ENCODE results near the gene NKG7.
A peak's percentile ranks its signal among the peaks of the same experiment; 100 is the strongest.

The NKG7 gene

DNA sequence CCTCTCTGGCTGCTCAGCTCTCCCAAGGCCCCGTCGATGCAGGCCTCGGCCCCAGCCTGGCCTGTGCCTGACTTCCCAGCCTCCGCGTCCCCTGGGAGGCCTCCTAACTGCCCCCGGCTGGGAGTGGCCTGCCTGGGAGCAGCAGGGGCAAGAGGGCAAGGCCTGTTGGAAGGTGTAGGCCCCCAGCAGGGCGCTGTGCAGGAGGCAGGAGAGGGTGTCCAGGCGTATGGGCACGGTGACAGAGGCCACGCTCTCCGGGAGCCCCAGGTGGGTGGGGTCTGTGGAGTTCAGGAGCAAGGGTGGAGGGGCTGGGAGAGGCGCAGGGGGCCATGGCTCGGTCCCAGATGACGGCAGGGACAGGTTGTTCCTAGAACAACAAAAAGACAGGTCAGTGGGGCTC, 16.7 kb upstream of the NKG7 start:
- DNase-seq = no peak

DNA sequence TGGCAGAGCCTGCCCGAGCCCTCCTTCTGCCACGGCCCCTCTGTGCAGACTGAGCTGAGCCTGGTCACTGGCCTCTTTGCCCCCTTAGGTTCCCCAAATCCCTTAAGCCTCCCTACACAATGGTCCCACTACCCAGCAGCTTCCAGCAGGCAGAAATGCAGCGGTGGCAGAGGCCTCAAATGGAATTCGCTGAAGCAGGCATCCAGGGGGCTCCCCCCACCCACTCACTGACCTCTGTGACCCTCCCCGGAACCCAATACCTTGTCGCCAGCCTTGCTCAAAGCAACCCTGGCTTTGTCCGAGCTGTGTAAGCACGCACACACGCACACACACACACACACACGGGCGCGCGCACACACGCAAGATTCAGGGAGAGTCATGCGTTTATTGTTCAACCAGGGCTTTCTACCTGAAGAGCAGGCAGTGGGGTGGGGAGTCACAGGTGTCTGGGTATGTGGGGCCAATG, 15.5 kb upstream of the NKG7 start, which contains the start of gene LIM2:
Gene LIM2, minus strand, starts transcription at position 51 of the 466 bp plus-strand sequence. CDS start 531 bp downstream, outside the sequence.
- no peak for DNase-seq

DNA sequence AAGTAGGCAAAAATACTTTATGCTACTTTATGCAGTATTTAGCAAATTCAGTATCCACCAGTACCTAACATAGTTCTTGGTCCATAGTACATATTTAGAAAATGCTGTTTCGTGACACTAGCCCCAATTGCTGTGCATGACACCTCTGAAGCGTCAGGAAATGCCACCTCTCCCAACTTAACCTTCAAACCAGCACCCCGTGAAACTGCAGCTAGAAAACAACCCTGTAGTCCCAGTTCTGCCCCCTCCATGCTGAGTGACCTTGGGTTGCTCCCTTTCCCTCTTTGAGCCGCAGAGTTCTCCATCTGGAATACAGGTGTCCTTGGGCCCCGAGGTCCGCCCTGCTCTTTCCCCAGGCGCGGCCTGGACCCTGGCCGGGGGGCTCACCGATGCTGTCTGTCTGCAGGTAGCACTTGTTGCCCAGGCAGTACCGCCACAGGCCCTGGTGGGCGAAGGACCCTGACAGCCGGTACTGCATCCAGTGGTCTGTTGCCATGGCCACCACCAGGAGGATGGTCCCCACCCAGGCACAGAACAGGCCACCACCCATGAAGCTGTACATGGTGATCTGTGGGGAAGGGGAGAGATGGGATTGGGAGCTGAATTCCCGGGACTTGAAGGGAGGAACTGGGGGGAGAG, 14.5 kb upstream of the NKG7 start:
- no peak for DNase-seq

DNA sequence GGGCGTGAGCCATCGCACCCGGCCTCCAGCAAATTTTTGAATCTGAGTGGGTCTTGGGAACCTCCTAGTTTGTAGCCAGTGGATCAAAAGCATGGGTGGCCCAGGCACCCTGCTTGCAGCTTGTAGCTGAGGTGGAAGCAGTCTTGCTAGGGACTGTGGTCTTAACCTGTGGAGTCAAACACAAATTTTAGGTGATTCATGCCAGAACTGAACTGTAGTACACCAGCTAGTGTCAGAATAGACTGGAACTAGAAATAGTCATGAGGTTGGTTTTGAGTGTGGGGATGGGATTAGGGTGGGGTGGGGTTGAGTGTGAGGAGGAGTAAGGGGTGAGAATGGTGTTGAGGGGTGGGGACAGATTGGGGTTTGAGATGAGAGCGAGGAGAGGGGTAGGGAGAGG, 9.6 kb upstream of the NKG7 start:
- no peak for DNase-seq

DNA sequence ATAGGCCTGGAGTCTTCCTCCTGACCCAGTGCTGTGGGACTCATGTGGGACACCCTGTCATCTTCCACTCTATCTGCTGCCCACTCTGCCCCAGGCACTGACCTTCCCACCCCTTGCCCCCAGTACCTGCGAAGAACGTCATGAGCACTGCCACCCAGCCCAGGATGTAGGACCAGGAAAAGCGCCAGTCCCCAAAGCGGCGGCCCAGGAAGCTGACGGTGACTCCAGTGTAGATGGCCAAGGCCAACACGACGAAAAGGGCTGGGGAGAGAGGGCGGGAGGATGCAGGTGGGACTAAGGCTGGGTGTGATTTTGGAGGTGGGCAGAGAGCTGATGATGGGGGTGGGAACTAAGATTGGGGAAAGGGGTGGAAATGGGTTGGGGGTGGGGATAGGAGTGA, 7.9 kb upstream of the NKG7 start:
- no peak for DNase-seq

DNA sequence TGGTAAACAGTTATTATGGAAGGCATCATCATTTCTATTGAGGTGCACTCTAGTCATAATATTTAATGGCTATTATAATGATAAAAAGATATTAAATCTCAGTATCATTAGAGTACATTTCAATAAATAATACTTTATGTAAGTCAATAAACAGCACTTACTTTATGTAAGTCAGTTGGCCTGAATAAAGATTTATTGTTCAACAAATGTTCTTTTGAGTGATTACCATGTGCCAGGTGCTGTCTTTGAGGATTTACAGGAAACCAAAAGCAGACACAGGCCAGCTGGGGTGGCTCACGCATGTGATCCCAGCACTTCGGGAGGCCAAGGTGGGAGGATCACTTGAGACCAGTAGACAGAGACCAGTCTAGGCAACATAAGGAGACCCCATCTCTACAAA, 5.0 kb upstream of the NKG7 start:
- no peak for DNase-seq

DNA sequence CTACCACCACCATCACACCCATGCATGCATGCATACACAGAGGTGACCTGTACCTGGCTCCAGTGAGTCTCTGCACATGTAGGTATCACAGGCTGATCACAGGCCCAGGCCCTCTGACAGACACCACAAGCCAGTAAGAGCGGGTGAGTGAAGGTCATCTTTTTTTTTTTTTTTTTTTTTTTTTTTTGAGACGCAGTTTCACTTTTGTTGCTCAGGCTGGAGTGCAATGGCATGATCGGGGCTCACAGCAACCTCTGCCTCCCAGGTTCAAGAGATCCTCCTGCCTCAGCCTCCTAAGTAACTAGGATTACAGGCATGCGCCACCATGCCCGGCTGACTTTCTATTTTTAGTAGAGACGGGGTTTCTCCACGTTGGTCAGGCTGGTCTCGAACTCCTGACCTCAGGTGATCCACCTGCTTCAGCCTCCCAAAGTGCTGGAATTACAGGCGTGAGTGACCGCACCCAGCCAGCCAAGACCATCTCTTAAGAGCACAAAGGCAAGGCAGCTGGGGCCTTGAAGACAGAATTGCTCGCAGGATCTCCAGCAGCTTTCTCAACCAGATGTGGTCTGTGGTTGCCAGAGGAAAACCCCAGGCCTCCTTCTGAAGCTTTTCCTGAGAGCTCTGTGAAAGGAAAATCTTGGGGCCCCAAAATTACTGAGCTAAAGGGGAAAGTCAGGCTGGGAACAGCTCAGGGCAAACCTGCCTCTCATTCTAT, 3.2 kb upstream of the NKG7 start:
- peak; percentile 68 to 77 for DNase-seq

DNA sequence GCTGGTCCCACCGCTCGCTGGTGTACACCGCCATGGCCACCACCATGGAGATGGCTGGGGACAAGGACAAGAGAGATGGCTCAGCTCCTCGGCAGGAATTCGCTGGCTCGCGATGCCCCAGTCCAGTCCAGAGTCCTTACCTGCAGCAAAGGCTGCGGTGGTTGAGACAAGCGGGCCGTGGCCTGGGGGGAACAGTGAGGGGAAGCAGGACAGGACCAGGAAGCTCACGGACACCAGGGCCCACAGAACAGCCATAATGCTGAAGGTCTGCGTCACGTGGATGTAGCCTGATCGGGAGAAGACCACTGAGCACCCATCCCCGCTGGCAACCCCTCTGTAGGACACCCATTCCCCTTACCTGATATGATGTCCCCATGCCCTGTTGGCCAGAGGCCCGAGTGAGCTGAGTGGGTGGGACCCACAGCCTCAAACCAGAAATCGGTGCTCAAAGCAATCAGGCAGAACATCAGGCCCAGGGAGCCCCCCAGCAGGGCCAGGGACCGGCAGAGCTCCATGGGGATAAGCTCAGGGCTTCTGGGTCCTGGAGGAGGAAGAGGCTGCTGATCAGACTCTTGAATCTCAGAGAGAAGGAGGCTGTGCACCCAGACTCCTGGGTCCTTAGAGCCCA, 319 bp downstream of the NKG7 start:
- no peak for DNase-seq

DNA sequence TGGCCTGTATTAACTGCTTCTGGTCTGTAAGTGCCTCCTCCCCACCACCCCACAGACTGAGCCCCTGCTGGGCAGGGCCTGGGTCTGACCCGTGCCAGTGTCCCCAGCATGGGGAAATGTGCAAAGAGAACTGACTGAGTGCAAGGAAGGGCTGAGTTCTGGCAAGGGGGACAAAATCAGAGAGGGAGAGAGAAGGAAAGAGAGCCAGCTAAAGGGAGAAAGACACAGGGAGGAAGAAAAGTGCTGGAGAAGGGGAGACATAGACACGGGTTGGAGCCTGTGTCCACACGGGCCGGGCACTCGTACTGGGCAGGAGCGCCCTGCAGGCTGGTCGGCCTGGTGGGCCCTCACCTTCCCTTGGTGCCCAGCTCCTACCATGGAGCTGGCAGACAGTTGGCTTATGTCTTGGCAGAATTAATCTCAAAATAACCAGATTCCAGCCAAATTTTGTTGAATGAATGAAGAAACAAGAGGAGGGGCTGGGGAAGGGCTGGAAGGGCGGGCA, 1.2 kb downstream of the NKG7 start:
- no peak for DNase-seq

DNA sequence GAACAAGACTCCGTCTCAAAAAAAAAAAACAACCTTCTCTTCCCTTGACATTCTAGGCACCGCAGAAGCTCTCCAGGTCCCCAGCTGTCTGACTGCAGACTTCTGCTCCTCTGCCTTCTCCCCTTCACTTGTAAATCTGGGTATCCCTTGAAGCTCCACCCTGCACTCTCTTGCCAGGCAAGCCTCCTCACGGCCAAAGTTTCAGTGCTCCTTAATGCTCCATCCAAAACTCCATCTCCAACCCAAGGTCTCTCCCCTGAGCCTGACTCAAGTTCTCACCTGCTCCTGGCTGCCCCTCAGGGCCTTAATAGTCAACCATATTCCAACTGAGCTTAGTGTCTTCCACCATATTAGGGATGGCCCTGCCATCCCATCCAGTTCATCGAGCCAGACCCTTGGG, 2.2 kb downstream of the NKG7 start:
- DNase-seq = no peak

DNA sequence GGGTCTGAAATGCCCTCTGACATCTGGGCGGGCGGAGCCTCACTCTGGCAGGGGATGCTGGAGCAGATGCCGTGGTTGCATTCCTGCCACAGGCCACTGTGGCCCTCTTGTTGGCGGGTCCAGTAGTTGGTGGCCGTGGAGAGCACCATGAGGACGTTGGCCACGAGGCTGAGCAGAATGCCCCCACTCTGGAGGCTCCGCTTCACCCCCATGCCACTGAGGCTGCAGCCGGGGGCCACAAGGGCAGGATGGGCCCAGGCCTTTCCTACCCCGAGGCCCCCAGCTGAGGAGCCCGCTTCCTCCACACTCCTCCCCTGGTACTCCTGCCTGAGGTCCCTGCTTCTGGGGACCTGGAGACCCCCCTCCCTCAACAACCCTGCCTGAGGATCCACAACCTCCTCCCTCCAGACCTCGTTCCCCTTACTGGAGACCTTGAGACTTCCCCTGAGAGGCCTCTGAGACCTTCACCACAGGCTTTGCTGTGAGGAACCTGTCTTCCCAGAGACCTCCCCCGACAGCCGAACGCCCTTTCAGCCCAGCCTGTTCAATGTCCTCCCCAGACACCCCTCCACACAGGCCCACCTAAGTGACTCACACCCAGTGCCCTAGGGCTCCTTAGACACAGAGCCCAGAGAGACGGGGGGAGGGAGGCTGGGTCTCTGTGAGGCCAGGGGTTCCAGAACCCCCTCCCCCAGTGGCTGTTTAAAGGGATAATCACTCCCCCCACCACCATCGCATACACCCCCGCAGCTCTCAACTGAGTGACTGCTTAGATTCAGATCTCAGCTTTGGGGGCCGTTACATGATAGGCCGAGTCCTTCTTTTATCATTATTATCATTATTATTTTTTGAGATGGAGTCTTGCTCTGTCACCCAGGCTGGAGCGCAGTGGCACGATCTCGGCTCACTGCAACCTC, 3.8 kb downstream of the NKG7 start, which contains the start of gene CLDND2:
Gene CLDND2, minus strand, starts transcription at position 638 of the 917 bp plus-strand sequence. Its CDS starts 426 bp downstream, at position 212.
- DNase-seq = peak in 1 of 2 experiments; percentile 23

DNA sequence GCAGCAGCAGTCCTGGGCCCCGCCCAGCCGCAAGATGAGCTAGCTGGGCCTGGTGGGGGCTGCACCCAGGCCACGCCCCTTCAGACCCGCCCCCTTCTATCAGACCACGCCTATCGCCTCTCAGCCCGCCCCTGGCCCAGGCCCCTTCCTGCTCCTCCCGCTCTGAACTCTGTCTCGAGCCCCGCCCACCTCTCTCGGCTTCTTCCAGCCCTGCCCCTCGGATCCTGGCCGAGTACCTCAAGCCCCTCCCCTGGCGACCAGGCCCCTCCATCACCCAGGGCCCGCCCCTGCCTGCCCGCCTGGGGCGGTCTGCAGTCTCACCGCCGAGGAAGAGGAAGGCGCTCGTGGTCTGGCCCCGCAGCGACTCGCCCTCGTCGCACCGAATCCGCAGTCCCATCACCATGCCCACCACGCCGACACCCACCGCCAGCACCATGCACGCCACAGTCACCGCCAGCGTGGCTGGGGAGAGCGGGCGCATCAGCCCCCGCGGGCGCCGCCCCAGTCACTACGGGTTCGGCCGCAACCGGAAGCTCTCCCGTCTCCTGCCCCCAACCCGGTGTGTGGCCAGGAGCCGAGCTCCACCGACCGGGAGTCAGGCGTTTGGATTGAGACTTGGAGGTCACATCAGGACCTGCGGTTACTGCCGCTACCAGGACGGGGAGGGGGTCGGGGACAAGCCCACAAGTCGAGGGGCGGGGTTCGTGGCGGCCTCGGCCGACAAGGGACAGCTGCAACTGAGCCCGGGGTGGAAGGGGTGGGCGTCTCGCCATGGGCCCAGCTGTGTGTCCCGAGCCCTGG, 4.7 kb downstream of the NKG7 start:
- DNase-seq = peak; percentile 100

DNA sequence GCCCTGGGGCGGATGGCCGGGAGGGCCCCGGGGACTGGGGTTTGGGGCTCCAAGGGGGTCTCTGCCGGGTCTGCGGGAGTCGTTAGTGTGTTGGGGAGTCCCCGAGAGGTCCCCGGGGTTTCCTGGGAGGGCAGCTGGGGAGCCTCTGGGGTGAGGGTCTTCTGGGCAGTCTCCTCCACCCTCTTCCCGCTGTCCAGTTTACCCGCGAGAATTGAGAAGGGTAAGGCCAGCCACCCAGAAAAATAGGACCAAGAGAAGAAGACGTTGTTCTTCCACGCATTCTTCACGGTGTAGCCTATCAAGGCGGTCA, 5.2 kb downstream of the NKG7 start:
- DNase-seq = peak; percentile 45 to 58

DNA sequence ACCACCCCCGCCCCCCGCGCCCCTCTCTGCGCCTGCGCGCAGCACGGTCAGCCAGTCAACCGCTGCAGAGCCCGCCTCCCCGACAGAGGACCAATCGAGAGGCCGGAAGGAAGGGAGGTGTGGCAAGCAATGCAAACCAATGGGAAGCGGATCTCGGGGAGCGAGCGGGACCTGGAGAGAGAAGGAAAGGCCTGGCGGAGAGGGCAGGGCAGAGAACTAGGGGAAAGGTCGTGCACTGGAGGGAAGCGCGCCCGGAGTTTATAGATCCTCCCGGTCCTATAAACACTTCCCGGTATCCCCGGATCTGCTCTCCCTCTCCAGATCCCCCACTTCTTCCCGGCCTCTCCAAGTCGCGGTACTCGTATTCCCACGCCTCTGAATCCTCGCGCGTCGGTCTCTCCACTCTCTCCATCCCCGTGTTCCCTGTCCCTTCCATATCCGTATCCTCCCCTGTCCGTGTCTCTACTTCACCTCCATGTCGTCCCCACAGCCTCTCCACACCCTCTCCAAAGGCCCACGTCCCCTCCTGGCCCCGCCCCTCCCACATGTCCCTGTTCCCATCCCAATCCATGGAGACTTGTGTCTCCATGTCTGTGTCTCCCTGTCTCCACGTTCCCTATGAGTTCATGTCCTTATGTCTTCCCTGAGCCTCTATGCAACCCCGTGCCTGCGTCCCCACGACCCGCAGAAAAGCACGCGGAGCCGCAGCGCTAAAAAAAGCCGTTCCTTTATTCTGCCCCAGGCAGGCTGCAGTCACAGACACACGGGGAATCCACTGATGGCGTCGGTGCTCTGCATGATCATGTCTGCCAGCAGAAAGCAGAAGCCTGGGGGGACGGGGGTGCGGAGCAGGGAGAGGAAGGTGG, 5.8 kb downstream of the NKG7 start:
- DNase-seq = peak; percentile 97

DNA sequence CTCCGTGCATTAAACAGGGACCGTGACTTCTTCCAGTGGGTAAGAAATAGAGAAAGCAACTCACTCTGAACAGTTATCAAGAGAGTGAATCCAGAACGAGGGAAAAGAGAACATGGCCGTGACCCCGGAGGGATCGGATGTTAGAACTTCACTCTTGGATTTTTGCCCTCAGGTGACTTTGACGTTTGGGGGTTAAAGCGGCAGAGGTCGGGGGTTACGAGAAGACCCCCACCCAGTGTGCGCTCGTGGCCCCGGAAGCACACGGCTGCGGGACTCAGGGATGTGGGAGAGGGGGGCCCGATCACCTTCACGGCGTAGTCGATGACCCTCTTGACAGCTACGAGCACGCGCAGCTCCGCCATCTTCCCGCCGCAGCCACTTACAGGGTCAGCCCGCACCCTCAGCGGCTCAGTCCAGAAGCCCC, 6.5 kb downstream of the NKG7 start, which contains the start of gene ETFB:
Gene ETFB, minus strand, starts transcription at position 424 of the 424 bp plus-strand sequence. Its CDS starts 62 bp downstream, at position 362.
- DNase-seq = no peak

DNA sequence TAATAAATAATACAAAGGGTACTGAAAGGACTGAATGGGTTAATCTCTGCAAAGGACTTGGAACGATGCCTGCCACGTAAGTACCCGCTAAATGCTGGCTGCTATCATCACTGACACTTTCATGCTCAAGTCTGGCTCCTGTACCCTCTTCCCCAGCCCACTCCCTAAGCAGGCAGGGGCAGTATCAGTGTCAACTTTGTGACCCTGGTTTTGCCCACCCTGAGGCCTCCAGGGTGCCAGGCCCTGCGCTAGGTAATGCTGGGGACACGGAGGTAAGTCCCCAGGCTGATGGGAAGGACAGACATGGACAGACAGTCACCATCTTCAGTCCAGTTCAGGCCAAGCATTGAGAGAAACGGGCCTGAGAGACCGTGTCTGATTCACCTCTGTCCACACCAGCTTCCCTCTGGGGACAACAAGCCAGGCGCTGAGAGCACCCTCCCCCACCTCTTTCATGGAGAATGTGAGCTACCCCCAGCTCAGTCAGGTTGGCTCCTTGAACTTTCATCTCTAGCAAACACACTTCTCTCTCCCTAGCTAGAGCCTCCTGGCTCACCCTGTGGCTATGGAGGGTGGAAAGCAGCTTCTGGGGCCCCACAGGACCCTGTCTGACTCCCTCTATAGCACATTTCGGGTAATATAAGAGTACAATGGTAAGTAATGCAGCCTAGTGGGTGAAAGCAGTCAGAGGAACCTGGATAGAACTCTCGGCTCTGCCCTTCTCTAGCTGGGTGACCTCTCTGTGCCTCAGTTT, 7.1 kb downstream of the NKG7 start:
- DNase-seq = peak in 1 of 2 experiments; percentile 26

DNA sequence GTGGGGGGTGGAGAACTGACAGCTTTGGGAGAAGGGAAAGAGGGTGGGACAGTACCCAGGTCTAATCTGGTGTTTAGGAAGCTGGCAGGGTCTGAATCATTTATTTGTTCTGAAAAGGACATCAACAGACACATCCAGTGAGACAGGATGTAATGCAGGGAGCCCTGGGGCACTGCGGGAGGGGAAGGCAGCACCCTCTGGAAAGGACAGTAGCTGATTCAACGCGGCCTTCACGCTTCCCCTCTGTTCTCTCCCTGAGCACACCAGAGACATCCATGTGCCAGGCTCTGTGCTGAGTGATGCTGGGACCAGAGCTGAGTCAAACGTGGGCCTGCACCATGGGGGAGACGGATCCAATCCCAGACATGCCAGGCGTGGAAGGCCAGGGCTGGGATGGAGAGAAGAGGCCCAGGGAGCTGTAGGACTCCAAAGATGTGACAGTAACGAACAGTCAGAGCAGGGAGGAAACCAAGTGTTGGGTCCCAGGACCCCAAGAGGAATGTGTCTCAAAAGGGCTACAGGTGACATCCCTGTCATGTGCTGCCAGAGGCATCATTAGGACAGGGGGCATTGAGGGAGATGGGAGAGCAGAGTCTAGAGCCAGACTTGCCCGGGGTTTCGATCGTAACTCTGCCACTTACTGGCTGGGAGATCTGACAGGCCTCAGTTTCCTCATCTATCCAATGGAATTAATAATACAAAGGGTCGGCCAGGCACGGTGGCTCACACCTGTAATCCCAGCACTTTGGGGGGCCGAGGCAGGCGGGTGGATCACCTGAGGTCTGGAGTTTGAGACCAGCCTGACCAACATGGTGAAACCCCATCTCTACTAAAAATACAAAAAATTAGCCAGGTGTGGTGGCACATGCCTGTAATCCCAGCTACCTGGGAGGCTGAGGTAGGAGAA, 8.0 kb downstream of the NKG7 start:
- no peak for DNase-seq

DNA sequence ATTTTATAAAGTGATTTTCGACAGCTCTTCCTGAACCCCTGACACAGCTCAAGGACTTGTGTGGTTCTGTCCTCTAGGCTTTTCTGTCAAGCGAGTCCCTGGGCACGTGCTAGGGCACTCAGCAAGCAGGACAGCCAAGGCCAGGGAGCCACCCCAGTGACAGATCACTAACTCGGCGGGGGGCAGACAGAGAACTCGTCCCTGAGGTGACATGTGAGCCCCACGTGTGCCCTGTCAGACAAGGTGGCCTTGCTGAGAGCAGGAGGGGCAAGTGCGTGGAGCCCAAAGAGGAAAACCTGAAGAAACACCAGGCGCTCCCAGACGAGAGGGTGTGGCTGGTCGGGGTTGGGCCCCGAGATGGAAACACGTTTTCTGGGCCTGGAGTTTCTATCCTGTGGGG, 11.2 kb downstream of the NKG7 start:
- DNase-seq = no peak

DNA sequence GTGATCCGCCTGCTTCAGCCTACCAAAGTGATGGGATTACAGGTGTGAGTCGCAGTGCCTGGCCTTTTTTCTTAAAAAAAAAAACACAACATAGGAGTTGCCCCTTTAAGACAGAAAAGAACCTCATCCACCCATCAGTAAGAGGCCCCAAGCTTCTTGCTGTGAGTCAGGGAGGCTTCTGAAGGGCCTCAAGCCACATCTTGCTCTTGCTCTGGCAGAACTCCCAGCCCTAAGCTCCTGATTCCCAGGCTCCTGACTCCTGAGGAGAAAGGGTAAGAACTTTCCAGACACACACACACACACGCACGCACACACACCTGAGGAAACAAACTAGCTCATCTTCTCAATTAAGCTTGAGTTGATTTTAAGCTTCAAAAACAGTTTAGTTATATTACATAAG, 13.2 kb downstream of the NKG7 start:
- DNase-seq = no peak
